ENCODE measurements around the gene STARD10. TPM values are rescaled to one million over a fixed set of nuclear protein-coding genes. Genes with fewer than 3 reads are reported as not detected.
A peak's percentile ranks its signal among the peaks of the same experiment; 100 is the strongest.

Gene STARD10
- total and polyA plus RNA-seq, 2 of the 8 experiments (the other 6 are each of a cell fraction or from before 2014, with no cell fraction given) = 23.7 to 35.7 TPM

- TF ChIP-seq RAD21 (IDR thresholded peaks at IDR 0.05 in 1 of 2, conservative IDR thresholded peaks at IDR 0.05 in 1 of 2; ENCODE audit: low read depth in 2 of 2, low read length in 2 of 2) (0 out of 4 replicates have a peak, but pooled peaks of 1 of the 2 experiments have one; percentile 1), SP4 (IDR thresholded peaks at IDR 0.05; ENCODE audit: low read length) (peak; percentile 83; the same call in 1 of the 2 replicates), EGR1 (IDR thresholded peaks at IDR 0.05; ENCODE audit: borderline replicate concordance, low read depth, low read length) (no peak), POLR2A (IDR thresholded peaks at IDR 0.05; ENCODE audit: control extremely low read depth in 1 of 2, low read depth in 2 of 2, low read length in 2 of 2) (peak in 1 of 2 experiments; percentile 42; a peak in 1 of 3 replicates), ATF2 (IDR thresholded peaks at IDR 0.05; ENCODE audit: low read length) (no peak), POU5F1 (IDR thresholded peaks at IDR 0.05; ENCODE audit: low read depth, low read length) (no peak), TBP (IDR thresholded peaks at IDR 0.05; ENCODE audit: low read depth, low read length) (no peak), SRF (IDR thresholded peaks at IDR 0.05; ENCODE audit: low read depth, low read length) (no peak), HDAC6 (IDR thresholded peaks at IDR 0.05; ENCODE audit: low read depth, low read length) (no peak), SP2 (IDR thresholded peaks at IDR 0.05; ENCODE audit: low read length) (no peak), TAF1 (IDR thresholded peaks at IDR 0.05; ENCODE audit: low read depth, low read length) (peak; percentile 59), TEAD4 (IDR thresholded peaks at IDR 0.05; ENCODE audit: low read depth, low read length) (peak; percentile 99), EP300 (IDR thresholded peaks at IDR 0.05; ENCODE audit: borderline replicate concordance in 1 of 2, low read depth in 2 of 2, low read length in 2 of 2) (no peak), HDAC2 (IDR thresholded peaks at IDR 0.05; ENCODE audit: borderline replicate concordance in 1 of 2, low read depth in 2 of 2, low read length in 2 of 2) (0 out of 4 replicates have a peak, but pooled peaks of 1 of the 2 experiments have one; percentile 37), FOSL1 (IDR thresholded peaks at IDR 0.05; ENCODE audit: insufficient read depth, low read depth, low read length) (peak; percentile 92; the same call in 1 of the 2 replicates), MAFK (IDR thresholded peaks at IDR 0.05; ENCODE audit: low read depth, low read length) (no peak), MAX (IDR thresholded peaks at IDR 0.05) (peak; percentile 87), GTF2F1 (IDR thresholded peaks at IDR 0.05; ENCODE audit: borderline replicate concordance, low read depth, low read length) (0 out of 2 replicates have a peak, but pooled peaks have one; percentile 60), RXRA (IDR thresholded peaks at IDR 0.05; ENCODE audit: insufficient read depth, low read depth, low read length) (no peak), CEBPB (IDR thresholded peaks at IDR 0.05; ENCODE audit: low read depth, low read length) (no peak), CREB1 (IDR thresholded peaks at IDR 0.05) (0 out of 2 replicates have a peak, but pooled peaks have one; percentile 11), BCL11A (IDR thresholded peaks at IDR 0.05; ENCODE audit: low read depth in 2 of 2, low read length in 2 of 2) (no peak)
Observed at GRCh38 chr11:72821920-72822799, 28.3 kb upstream of the STARD10 start (continued).

Data from H1 (cell line).